PFSK-1 (cell line): Measurements from ENCODE around the gene INO80D.

Experiments
- FOXP2 ChIP-seq: optimal IDR thresholded peaks from 2 replicates; pipeline ENCODE3; 2011; ENCODE audit warnings: borderline replicate concordance, control low read depth, inconsistent platforms; ENCODE audit not compliant: insufficient read depth; ENCODE audit errors: extremely low read length, extremely low read depth
- POLR2AphosphoS5 ChIP-seq: IDR thresholded peaks from 2 replicates; pipeline ENCODE4 v1.6.1; 2012; ENCODE audit warnings: low read depth, mild to moderate bottlenecking, control low read depth, low read length, moderate library complexity
- REST ChIP-seq, 2 experiments: IDR thresholded peaks; 2 replicates each; pipeline versions ENCODE4 v1.6.1 to v1.8.0; 2011 to 2012; ENCODE audit warnings: low read depth in 2 of 2, low read length in 2 of 2, control low read depth in 1 of 2, inconsistent platforms in 1 of 2, mild to moderate bottlenecking in 1 of 2, moderate library complexity in 1 of 2; ENCODE audit not compliant: insufficient read depth in 1 of 2
- SIN3A ChIP-seq: IDR thresholded peaks from 2 replicates; pipeline ENCODE4 v1.6.1; 2012; ENCODE audit warnings: mild to moderate bottlenecking, low read length, moderate library complexity, borderline replicate concordance; ENCODE audit not compliant: insufficient read depth
- TAF1 ChIP-seq: IDR thresholded peaks from 2 replicates; pipeline ENCODE4 v1.6.1; 2012; ENCODE audit warnings: low read length, control low read depth, borderline replicate concordance; ENCODE audit not compliant: insufficient read depth

DNA sequence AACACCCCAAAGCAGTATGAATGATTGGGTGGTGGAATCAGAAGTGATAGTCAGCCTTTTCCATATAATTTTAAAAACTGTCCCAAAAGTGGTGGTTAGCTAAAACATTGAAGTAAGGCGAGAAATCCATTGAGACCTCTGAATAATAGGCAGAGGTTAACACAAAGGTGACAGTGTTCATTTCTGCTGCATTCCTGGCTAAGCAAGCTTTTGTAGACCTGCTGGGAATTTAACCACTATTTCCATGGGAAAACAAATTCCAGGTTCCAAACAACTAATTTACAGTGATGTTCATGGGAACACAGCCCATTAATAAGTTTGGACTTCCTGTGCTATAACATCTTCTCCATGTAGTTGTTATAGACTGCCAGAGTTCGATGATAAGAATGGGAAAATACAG lies 6.3 kb upstream of the INO80D start:
- TF ChIP-seq POLR2AphosphoS5: no peak
- no peak for TF ChIP-seq SIN3A
- no peak for TF ChIP-seq REST (IDR thresholded peaks at IDR 0.05; ENCODE audit: insufficient read depth in 1 of 2, low read depth in 2 of 2, low read length in 2 of 2)
- no peak for TF ChIP-seq TAF1
- TF ChIP-seq FOXP2: no peak
